Fibroblast of skin of abdomen (primary cell): ENCODE data around the gene ZNF488.

ENCODE experiments used
- DNase-seq: peaks from one replicate; pipeline ENCODE4 v3.0.0-alpha.2; 2013

Gene ZNF488

DNA sequence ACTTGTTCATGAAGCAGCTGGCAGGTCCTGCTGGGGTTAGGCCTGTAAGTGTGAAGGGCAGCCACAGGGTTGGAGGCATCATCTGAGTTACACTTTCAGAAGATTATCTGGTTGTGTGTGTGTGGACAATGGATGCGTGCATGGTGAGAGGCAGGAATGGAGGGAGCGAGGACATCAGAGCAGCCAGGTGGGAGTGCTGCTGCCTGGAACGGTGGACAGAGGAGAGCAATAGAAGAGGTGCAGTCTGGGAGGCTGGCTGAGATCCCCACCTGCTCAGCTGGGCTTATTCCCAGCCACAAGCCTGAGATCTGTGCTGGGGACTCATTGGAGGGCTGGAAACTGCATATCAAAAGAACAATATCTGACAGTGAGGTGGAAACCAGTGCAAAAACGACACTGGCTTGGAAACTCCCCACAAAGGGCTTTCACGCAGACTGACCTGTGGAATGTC, 17.9 kb downstream of the ZNF488 start:
- no peak for DNase-seq

- no peak for DNase-seq
Measured at GRCh38 chr10:47365431-47366180, 18.5 kb downstream of the ZNF488 start.

- DNase-seq: no peak
Measured at GRCh38 chr10:47364911-47365310, 19.2 kb downstream of the ZNF488 start.

DNA sequence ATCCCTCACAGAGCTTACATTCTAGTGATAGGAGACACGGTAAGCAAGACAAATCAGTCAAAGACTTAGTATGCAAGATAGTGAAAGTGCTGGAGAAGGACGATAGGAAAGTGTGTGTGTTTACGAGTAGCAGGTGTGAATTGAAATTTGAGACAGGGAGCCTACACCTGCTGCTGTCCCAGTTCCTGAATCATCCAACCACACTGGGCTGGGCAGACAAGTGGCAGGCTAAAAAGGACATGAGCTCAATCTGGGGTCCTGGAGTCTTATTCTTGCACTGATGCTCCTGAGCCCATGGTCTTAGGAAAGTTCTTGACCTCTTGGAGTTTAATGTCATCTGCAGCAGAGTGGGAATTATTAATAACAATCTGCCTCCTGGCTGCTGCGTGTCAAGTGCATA, 19.7 kb downstream of the ZNF488 start:
- DNase-seq: no peak

- DNase-seq: no peak
Measured at GRCh38 chr10:47363781-47364180, 20.3 kb downstream of the ZNF488 start.

GRCh38 chr10:47362199-47362598, 21.9 kb downstream of the ZNF488 start:
- DNase-seq: no peak

DNA sequence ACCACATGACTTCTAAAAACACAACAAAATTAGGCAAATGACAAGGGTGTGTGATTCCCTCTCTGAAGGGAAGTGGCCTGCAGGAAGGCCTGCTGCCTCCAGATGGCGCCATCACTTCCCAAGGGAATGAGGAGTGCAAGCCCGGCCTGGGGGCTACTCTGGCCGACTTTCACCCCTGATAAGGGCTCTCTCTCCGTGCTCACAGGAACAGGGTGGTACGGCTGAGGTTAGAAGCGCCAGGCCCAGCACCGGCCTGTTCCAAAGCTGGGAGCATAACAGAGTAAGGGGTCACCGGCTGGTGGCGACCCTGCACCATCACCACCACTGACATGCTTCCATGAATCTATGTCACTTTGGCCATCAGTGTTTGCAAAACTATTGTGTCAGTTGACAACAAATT, 22.8 kb downstream of the ZNF488 start:
- peak; percentile 18 for DNase-seq

DNA sequence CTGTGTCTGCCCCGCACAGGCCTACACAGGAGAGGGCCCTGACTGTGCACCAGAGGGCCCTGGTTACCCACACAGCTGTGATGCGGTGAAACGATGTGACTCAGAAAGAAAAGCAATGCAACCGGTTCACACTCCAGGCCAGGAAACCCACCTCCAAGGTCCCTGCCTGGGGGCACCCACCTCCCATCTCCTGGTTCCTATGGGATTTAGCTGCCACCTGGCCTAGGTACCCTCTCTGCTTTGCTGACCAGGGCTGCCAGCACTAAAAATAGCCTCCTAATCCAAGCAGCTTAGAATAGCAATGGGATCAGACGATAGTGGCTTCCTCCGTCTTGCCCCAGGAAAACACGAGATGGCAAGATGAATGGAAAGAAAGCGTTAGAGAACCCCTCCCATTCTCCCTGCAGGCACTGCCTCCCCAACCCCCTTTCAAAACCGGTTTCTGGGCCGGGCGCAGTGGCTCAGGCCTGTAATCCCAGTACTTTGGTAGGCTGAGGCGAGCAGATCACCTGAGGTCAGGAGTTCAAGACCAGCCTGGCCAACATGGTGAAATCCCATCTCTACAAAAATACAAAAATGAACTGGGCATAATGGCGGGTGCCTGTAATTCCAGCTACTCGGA, 23.6 kb downstream of the ZNF488 start:
- DNase-seq: no peak

- no peak for DNase-seq
Measured at GRCh38 chr10:47359626-47360418, 24.3 kb downstream of the ZNF488 start.

DNA sequence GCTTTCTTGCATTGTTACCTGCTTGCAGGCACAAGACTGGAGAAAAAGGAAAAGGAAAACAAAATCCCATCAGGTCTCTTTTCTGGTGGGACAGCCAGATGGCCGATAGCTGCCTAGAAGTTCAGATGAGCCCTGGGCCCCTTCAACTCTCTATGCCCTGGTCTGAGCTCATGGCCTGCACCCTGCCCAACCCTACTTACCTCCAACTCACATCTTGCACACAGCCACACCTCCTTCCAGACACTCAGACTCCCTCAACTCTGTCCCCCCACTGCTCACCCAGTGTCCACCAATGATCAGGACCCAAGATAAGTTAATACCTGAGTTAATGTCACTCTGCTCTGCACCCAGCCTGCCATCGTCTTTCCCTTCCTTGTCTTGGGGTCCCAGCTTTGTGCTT, 25.0 kb downstream of the ZNF488 start:
- DNase-seq: no peak

GRCh38 chr10:47358457-47358856, 25.6 kb downstream of the ZNF488 start:
- DNase-seq: no peak

DNA sequence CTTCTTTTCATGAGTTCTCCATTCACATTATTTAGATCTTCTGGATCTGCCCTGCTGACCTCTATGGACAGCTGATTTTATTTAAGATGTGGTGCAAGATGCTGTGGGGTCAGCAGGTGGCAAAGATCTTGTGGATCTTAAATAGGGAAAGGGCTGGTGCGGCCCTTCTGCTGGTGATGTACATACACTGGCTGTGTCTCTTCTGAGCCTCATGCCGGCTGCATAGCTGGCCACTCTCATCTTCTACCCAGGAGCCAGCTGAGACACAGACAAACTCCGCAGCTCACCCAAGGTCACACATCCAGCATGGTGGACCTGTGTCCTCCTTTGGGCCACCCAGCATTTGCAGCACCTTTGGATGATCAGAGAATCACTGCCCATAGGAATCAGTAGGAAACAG, 26.2 kb downstream of the ZNF488 start:
- no peak for DNase-seq

DNA sequence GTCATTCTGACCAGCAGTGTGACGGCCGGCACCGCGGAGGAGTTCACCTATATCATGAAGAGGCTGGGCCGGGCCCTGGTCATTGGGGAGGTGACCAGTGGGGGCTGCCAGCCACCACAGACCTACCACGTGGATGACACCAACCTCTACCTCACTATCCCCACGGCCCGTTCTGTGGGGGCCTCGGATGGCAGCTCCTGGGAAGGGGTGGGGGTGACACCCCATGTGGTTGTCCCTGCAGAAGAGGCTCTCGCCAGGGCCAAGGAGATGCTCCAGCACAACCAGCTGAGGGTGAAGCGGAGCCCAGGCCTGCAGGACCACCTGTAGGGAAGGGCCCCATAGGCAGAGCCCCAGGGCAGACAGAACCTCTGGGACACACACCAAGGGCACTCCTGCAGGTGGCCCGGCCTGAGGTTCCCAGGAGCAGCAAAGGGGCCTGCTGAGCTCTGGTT, 26.9 kb downstream of the ZNF488 start:
- DNase-seq: no peak

GRCh38 chr10:47356708-47357107, 27.4 kb downstream of the ZNF488 start:
- no peak for DNase-seq

DNA sequence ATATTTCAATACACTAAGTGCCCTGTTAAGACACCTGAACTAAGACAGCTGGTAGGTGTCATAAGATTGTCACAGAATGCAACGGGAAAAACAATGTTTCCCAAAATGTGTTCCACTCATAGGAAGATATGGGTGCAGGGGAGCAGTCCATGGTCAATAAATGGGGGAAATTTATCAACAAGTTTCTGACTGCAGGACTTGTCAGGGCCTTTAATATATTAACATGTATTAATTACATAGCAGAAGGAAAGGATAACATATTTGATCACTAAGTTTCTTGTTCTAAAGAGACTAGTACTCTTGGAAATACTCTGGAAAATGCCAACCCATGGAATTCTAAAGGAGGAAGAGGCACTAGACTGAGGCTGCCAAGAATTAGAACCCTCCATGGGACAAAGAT, 29.2 kb downstream of the ZNF488 start:
- no peak for DNase-seq

DNA sequence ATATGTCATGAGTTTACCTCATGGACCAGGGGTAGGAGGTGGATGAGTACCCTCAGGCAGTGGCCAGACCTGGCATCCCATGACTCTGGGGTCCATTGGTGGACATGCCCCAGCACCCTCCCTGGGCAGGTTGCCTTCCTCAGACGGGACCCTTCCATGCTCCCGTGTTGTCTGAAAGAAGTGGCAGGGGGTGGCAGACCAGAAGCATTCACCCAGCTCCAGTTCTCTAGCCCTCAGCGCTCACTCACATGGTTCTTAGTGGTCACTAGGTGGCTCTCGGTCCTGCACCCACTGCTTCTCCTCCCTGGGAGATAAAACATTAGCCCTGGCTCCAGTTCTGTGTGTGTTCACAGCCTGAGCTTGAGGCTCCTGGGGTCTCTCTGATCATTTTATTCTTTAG, 29.9 kb downstream of the ZNF488 start:
- DNase-seq: no peak

DNA sequence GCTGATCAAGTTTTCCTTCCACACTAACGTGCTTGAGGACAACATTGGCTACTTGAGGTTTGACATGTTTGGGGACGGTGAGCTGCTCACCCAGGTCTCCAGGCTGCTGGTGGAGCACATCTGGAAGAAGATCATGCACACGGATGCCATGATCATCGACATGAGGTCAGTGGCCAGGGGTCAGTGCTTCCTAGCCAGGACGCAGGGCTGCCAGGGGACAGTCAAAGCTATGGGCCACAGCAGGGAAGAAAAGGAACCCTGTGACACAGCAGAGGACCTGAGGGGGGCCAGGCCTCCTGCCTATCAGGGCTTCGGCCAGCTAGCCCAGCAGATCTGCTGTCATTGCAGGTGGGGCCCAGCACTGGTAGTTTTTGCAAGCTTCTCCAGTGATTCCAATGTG, 30.7 kb downstream of the ZNF488 start:
- DNase-seq: no peak

DNA sequence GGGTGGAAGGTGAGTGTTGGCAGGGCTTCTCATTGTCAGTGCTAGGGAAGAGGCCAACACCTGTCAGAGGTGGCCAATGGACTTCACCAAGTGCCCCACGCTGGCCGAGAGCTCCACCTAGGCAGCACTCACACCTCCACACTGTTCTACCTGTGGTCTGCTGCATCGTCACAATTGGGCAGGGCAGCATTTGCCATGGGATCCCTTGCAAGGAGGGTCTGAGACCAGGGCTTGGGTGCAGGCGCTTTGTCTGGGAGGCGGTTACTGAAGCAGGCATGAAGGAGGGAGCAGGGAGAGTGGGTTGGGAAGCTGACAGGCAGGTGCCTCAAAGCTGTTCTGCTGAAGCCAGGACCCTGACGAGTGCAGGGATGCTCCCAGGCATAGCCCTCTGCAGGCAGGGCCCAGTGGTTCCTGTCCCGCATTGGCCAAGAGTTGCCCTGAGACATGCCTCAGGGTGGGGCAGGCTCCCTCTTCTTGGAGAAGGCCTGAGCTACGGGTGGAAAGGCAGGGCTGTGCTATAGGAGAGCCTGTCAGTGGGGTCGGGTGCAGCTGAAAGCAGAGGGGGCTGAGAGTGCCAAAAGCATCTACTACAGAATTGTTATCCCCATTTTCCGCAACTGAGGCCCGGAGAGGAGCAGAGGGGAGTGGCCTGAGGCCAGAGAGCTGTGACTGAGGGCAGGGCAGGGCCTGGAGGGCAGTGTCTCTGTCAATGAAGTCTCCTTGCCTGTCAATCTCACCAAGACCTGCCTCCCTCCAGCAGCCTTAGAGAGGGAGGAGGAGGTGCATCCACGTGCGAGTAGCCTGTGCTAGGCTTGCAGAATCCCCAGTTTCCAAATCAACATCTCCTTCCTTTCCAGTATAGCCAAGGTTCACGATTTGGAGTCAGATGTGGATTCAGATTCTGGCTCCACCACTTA, 31.9 kb downstream of the ZNF488 start:
- DNase-seq: no peak

GRCh38 chr10:47350671-47351640, 33.1 kb downstream of the ZNF488 start:
- no peak for DNase-seq

GRCh38 chr10:47349941-47350371, 34.1 kb downstream of the ZNF488 start:
- no peak for DNase-seq

DNA sequence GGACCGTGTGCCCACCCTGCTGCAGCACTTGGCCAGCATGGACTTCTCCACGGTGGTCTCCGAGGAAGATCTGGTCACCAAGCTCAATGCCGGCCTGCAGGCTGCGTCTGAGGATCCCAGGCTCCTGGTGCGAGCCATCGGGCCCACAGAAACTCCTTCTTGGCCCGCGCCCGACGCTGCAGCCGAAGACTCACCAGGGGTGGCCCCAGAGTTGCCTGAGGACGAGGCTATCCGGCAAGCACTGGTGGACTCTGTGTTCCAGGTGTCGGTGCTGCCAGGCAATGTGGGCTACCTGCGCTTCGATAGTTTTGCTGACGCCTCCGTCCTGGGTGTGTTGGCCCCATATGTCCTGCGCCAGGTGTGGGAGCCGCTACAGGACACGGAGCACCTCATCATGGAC, 34.6 kb downstream of the ZNF488 start:
- no peak for DNase-seq
